H1 (cell line): ENCODE data around the gene INO80. TPM values are rescaled to one million over a fixed set of nuclear protein-coding genes. Genes with fewer than 3 reads are reported as not detected.

ENCODE experiments used
- BACH1 ChIP-seq: IDR thresholded peaks from 2 replicates; pipeline ENCODE4 v1.6.1; 2012; ENCODE audit warnings: low read length, improper control_type of control experiment
- BRCA1 ChIP-seq: IDR thresholded peaks from 2 replicates; pipeline ENCODE4 v1.6.1; 2012; ENCODE audit warnings: low read depth, low read length, improper control_type of control experiment
- CREB1 ChIP-seq: IDR thresholded peaks from 2 replicates; pipeline ENCODE4 v1.6.1; 2012; ENCODE audit warnings: inconsistent platforms
- EZH2 ChIP-seq: fragments of 200-600 bp; sonication (generic); IDR thresholded peaks from 2 replicates; pipeline ENCODE4 v1.7.1; 2012; ENCODE audit warnings: low read depth, mild to moderate bottlenecking, moderate library complexity, low read length, inconsistent platforms; ENCODE audit not compliant: severe bottlenecking
- GABPA ChIP-seq: IDR thresholded peaks from 2 replicates; pipeline ENCODE4 v1.6.1; 2011; ENCODE audit warnings: mild to moderate bottlenecking, low read length, moderate library complexity, borderline replicate concordance; ENCODE audit not compliant: insufficient read depth
- HDAC2 ChIP-seq, 2 experiments: fragments of 300-600 bp in 1 of 2; sonication (generic) in 1 of 2; IDR thresholded peaks; 2 replicates each; pipeline ENCODE4 v1.6.1; 2011 to 2012; ENCODE audit warnings: low read depth in 2 of 2, low read length in 2 of 2, mild to moderate bottlenecking in 2 of 2, moderate library complexity in 2 of 2, borderline replicate concordance in 1 of 2, inconsistent platforms in 1 of 2
- YY1 ChIP-seq: IDR thresholded peaks from 2 replicates; pipeline ENCODE4 v1.6.1; 2011; ENCODE audit warnings: low read depth, mild to moderate bottlenecking, low read length
- polyA plus RNA-seq, 7 experiments: library from polyadenylated mRNA; depleted of rRNA in 3 of 7; stranded (reverse) in 5 of 7; unstranded in 2 of 7; fragments of >200 nt in 5 of 7; fragments of 200-250 nt in 2 of 7; gene quantifications; 1 replicate in 5 of 7; 2 replicates in 1 of 7; 4 replicates in 1 of 7; pipeline versions ENCODE4 v1.2.1 to v1.2.3, GENCODE V29; 2011 to 2013; ENCODE audit warnings: missing spikeins in 2 of 7, mixed read lengths in 2 of 7
- total RNA-seq: library from RNA; stranded (reverse); fragmentation: NEBNext Ultra II Directional; extraction: Animal tissue kit (Norgen Biotek cat#: 25700); gene quantifications from 2 replicates; pipeline ENCODE4 v1.2.1, GENCODE V29; 2021

The INO80 gene
- total and polyA plus RNA-seq, 2 of the 8 experiments (the other 6 are each of a cell fraction or from before 2014, with no cell fraction given) = 4.3 to 24.5 TPM

DNA sequence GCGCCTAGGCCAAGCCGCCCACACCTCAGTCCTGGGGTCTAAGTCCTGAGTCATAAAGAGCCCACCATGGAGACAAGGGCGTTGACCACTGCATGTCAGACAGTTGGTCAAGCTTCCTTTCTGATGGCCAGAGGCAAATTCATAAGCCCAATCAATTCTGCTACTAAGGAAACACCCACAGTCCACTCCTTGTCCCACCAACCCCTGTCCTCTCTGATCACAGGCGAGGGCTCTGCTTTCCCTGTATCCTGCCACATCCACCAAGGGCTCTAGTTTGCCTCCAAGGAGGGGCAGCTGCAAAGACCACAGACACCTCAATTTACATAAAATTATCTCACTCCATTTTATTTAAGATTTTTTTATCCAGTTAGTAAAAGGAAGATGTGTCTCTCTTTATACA is 137.5 kb downstream of the INO80 start (continued):
- no peak for TF ChIP-seq YY1
- TF ChIP-seq BRCA1 = no peak
- TF ChIP-seq HDAC2 (IDR thresholded peaks at IDR 0.05; ENCODE audit: borderline replicate concordance in 1 of 2, low read depth in 2 of 2, low read length in 2 of 2) = no peak
- no peak for TF ChIP-seq EZH2
- TF ChIP-seq BACH1 = no peak
- no peak for TF ChIP-seq CREB1
- TF ChIP-seq GABPA = no peak
